ENCODE results near the gene GAREM2. TPM values are rescaled to one million over a fixed set of nuclear protein-coding genes. Genes with fewer than 3 reads are reported as not detected.

The GAREM2 gene
- total RNA-seq, 2 experiments from 2014 or later, result not detected

GRCh38 chr2:26174691-26175465 lies 2.0 kb downstream of the GAREM2 start:
- BruUV-seq (replicated peaks), result no TSS peak
- intact Hi-C loops (cut with micrococcal nuclease; ENCODE audit: unreplicated experiment), result no loop called here

GRCh38 chr2:26175466-26176278 lies 2.8 kb downstream of the GAREM2 start:
- Histone ChIP-seq H3K9me3 (ENCODE audit: low read length) (no peaks in the 10 kb centered on the region), H2AFZ (ENCODE audit: low read length) (no peak overlapping the region), H3K4me3 (ENCODE audit: low read depth, low read length, poor library complexity, severe bottlenecking) (no peak overlapping the region), H3K4me2 (ENCODE audit: low read length) (no peak overlapping the region), H3K4me1 (ENCODE audit: insufficient read depth, low read length, poor library complexity, severe bottlenecking) (no peaks in the 10 kb centered on the region), H3K79me2 (ENCODE audit: insufficient read depth, low read depth, low read length) (no peaks in the 10 kb centered on the region), H3K27ac (ENCODE audit: low read depth, low read length, poor library complexity, severe bottlenecking) (no peak overlapping the region), H3K9me2 (ENCODE audit: insufficient read depth, low read length) (no peaks in the 10 kb centered on the region), H3K36me3 (ENCODE audit: insufficient read depth, low read length) (no peaks in the 10 kb centered on the region), H4K20me1 (ENCODE audit: insufficient read depth, low read length) (no peaks in the 10 kb centered on the region)
- ChIA-PET POLR2A (interaction anchor here (0.6 kb wide), 2 partner anchors 183 to 662 kb away, joined by 4 to 5 read pairs; no protein-coding TSS in a partner anchor), CTCF (ENCODE audit: unreplicated experiment) (no interaction called here)
- TF ChIP-seq EZH2phosphoT487 (IDR thresholded peaks at IDR 0.05; ENCODE audit: borderline replicate concordance, low read depth, low read length) (no peak), CTCF (conservative IDR thresholded peaks at IDR 0.05; ENCODE audit: low read length) (no peak)
- DNase-seq (ENCODE audit: low spot score), result no peak
- BruUV-seq (replicated peaks), result no TSS peak
- intact Hi-C loops (cut with micrococcal nuclease; ENCODE audit: unreplicated experiment), result no loop called here

More at GRCh38 chr2:26174691-26175465, 2.0 kb downstream of the GAREM2 start:
- no peaks in the 10 kb centered on the region for H3K9me3 ChIP-seq (ENCODE audit: low read length)
- no peak for DNase-seq (ENCODE audit: low spot score)
- ChIA-PET POLR2A (interaction anchor here (0.6 kb wide), 1 partner anchor 182 kb away, joined by 4 read pairs; no protein-coding TSS in a partner anchor), CTCF (ENCODE audit: unreplicated experiment) (no interaction called here)
- H4K20me1 ChIP-seq (ENCODE audit: insufficient read depth, low read length), result no peaks in the 10 kb centered on the region
- no peak overlapping the region for H3K27ac ChIP-seq (ENCODE audit: low read depth, low read length, poor library complexity, severe bottlenecking)
- no peaks in the 10 kb centered on the region for H3K79me2 ChIP-seq (ENCODE audit: insufficient read depth, low read depth, low read length)
- no peak overlapping the region for H2AFZ ChIP-seq (ENCODE audit: low read length)
- H3K4me3 ChIP-seq (ENCODE audit: low read depth, low read length, poor library complexity, severe bottlenecking), result no peak overlapping the region
- no peaks in the 10 kb centered on the region for H3K9me2 ChIP-seq (ENCODE audit: insufficient read depth, low read length)
- no peak for TF ChIP-seq EZH2phosphoT487 (IDR thresholded peaks at IDR 0.05; ENCODE audit: borderline replicate concordance, low read depth, low read length)
- no peak for TF ChIP-seq CTCF (conservative IDR thresholded peaks at IDR 0.05; ENCODE audit: low read length)
- no peaks in the 10 kb centered on the region for H3K4me1 ChIP-seq (ENCODE audit: insufficient read depth, low read length, poor library complexity, severe bottlenecking)
- no peak overlapping the region for H3K4me2 ChIP-seq (ENCODE audit: low read length)
- no peaks in the 10 kb centered on the region for H3K36me3 ChIP-seq (ENCODE audit: insufficient read depth, low read length)
